Fibroblast of skin of left biceps (primary cell): ENCODE measurements around the gene RAC3.
A peak's percentile ranks its signal among the peaks of the same experiment; 100 is the strongest.

Source experiments
- DNase-seq, 2 experiments: peaks; one replicate each; pipeline ENCODE4 v3.0.0-alpha.2; 2013; ENCODE audit warnings: low read depth in 2 of 2

The RAC3 gene

DNA sequence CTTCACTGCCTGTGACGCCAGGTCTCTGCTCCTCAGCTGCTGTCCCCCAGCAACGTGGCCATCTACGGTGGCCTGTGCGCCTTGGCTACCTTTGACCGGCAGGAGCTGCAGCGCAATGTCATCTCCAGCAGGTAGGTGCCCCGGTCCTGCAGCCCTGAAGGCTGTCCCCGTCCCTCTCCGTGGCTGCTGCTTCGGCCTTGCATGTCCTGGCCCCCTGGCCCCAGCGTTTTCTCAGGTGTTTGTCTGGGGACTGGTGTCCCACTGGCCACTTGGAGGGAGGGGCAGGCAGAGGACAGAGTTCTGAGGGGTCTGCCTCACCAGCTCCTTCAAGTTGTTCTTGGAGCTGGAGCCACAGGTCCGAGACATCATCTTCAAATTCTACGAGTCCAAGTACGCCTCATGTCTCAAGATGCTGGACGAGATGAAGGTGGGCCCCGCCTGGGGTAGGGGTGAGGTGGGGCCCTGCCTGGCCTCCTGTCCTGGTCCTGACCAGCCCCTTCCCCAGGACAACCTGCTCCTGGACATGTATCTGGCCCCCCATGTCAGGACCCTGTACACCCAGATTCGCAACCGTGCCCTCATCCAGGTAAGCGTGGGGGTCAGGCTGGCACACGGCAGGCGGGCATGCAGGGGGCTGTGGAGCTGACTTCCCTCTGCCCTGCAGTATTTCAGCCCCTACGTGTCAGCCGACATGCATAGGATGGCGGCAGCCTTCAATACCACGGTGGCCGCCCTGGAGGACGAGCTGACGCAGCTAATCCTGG lies 24.7 kb downstream of the RAC3 start:
- DNase-seq, result no peak

DNA sequence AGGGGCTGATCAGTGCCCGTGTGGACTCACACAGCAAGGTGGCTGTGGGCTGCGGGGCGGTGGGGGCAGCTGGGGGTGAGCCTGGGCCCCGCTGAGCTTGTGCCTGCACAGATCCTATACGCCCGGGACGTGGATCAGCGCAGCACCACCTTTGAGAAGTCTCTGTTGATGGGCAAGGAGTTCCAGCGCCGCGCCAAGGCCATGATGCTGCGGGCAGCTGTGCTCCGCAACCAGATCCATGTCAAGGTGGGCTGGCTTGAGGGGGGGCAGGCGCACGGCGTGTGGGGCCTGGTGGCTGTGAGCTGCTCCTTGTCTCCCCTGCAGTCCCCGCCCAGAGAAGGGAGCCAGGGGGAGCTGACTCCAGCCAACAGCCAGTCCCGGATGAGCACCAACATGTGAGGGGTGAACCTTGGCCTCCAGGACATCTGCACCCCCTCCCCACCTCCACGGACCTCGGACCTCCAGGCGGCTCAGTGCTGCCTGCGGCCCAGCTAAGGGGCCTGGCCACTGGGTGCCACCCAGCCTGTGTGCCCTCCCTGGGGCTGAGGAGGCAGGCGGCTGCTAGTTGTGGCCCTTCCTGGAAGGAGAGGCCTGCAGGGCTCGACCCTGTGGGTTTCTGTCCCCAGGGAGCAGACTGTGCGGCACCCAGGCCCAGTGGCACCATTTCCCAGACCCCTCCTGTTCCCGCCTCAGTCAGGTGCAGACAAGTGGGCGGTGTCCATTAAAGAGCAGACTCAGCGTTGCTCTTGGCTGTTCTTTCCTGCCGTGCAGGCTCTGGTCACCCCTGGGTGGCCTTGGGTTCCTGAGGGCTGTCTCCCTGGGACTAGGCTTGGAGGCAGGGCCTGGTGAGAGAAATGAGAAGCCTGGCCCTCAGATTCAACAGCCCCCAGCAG lies 25.5 kb downstream of the RAC3 start:
- no peak for DNase-seq

DNA sequence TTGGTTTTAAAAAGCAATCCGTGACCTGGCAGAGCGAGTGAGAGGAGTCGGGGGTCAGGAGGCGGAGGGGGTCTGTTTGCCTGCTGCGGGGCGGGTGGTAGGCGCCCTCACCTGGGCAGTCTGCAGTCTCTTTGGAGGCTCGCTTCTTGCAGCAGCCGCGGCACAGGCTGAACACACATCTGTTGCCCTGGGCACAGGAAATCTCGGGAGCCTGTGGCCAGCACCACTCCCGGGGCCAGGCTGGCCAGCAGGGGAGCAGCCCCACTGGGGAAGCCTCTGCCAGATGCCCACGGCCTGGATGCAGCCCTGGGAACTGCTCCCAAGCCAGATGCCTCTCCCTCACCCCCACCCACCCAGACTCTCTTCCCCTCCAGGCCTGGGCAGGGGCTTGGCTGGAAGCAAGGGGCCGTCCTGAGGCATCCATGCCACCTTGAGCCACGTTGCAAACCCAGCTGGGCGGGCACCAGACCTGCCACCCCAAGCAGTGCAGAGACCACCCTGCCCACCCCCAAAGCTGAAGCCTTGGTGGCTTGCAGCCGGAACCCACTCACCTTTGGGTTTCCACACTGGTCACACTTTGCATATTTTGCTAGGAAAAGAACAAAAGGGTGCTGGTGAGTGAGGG lies 26.9 kb downstream of the RAC3 start:
- no peak for DNase-seq

DNA sequence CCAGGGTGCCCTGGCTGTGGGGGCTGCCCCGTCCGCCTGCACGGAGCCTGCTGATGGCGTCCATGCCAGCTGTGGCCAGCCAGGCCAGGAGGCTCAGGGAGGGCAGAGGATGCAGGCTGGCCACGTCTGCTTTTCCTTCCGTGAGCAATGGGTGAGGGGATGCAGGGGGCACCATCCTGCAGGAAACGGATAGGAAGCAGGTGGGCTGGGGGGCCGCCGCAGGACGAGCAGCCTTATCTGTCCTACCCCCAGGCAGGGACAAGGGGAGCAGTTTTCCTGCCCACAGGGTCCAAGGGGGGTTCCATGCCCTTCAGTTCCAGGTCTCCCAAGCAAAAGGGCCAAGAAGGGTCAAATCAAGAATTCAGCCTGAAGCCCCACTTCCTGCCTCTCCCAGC lies 27.4 kb downstream of the RAC3 start:
- DNase-seq, result no peak

DNA sequence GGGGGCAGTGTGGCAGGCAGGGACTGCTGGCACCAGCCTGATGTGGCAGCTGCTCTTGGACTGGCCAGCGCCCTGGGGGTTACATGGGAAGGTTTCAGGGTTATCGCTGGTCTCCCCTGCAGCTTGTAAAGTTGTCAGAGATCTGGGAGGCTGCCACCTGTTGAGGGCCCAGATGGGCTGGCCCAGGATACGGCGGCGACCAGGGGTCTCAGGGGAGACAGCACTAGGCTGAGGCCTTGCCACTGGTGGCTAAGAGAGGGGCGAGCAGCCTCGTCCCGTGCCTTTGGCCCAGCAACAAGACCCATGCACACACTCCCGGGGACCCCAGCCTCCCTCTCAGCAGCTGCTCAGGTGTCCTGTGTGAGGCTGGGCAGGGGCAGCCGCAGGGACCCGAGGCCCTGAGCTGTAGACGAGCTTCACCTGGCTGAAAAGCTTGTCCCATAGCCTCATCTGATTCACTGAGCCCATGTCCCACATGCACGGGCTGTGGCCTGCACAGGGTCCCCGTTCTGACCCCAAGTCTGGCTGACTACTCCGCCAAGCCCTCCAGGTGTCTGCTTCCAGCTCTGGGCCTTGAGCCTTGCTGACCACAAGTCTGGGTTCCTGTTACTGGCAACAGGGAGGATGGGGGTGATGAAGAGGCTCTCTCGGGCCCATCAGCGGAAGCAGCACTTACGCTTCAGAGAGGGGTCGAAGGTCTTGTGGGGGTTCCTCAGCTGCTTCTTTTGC lies 28.0 kb downstream of the RAC3 start:
- DNase-seq, result no peak

DNA sequence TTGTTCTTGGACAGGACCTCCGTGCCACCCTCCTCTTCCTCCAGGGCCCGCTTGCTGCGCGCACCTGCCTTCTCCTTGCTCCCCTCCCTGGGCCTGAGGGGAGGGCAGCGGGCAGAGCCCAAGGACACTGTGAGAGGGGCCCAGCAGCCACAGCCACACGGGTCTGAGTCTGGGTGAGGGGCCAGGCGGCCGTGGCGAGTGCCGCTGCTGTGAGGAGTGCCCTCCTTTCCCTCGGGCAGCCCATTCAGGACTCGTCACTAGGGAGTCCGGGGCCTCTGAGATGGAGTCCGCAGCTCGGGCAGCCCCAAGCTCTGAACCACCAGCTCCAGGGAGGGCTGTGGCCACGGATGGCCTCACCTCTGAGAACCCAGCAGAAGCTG lies 28.5 kb downstream of the RAC3 start:
- DNase-seq, result no peak

DNA sequence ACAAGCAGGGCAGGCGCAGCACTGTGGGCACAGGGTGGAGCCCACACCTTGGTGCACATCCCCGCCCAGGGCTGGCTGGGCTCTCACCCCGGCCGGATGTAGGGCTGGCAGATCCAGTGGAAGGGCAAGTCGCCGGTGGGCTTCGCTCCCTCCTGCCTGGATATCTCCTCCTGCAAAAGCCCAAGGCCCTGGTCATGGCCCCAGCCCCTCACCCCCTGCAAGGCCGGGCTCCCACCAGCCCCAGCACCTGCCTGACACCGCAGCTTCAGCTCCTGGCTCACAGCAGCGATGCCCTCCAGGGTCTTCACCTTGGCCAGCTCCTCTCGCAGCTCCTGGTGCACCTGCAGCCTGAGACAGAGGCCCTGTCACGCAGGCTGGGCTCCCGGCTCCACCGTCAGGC lies 29.1 kb downstream of the RAC3 start:
- no peak for DNase-seq

DNA sequence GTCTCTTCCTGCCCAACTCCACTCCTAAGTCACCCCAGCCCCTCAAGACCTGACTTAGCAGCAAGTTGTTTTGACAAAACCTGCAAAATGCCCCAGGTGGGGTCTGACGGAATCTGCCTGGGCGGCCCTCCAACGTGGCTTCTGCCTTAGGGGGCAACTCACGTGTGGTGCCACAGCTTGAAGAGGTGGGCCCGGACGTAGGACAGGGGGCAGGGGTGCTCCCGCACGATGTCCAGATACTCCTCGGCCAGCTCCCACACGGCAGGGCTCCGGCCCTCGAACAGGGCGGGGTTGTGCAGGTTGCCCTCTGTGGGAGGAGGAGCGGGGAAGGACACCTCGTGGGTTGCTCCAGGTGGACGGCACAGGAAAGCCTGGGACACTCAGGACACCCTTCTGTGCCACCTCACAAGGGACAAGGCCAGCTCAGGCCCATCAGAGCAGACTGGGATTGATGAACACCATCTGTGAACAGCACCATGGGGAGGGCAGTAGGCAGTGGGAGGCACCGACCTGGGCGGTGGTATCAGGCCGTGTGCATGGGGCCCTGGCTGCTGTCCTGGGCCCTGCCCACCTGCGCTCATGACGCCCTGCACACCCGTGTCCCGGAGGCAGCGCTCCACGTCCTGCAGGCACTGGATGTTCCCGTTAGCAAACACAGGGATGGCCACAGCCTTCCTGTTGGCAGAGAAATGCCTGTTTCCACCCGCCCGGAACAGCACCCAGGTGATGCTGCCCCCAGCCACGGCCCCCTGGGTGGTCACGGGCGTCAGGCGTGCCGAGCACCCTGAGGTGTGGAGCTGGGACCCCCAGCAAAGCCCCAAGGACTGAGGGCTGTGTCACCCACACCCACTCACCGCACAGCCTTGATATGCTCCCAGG lies 29.8 kb downstream of the RAC3 start:
- no peak for DNase-seq

DNA sequence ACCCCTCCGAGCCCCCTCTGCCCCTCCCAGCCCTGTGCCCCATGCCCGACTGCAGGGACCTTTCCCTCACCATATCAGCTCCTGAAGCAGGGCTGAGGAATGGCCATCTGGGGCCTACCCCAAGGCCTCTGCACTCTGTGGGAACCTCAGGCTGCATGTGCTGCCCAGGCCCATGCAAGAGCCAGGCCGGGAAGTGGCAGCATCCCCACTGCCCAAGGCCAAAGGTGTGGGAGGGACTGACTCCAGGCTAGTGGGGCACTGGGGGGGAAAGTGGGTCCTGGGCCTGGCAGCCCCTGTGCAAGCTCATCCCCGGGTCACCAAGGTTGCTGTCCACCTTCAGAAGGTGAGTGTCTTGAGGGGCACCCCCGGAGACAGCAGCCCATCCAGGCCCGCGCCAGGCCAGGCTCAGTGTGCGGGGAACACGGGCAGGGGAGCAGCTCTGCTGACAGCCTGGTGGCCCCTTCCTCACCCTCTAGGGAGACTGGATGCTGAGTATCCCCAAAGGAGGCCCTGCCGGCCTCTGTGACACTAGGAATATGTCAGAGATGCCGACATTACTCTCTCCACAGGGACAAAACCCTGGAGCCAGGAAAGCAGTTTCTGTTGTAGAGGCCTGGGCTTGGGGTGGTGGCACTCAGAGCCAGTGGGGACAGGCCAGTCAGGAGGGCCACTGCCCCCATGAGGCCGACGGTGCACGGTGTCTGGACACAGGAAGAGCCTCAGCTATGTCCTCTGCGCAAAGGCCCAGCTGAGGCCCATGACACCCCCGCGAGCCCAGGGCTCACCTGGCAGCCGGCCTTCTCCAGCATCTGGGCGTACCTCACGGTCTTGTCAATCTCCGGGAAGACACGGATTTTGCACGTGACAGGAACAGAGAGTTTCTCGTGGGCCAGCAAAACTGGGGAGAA lies 30.9 kb downstream of the RAC3 start:
- no peak for DNase-seq

DNA sequence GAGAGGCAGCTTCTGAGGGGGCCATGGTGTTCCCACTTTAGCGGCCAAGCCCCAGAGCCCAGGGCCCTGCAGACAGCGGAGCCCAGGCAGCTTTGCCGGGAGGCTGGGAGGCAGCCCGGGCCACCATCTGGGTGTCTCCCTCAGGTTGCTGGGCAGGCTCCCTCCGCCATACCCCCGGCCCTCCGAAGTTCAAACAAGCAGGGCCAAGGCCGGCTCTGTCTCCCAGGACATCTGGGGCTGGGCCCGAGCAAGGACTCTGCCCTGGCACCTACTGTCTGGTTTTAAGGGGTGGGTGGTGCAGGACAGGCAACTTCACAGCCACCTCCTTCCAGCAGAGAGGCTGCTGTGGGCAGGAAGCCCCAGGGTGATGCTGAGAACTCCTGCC lies 31.5 kb downstream of the RAC3 start:
- DNase-seq, result no peak

DNA sequence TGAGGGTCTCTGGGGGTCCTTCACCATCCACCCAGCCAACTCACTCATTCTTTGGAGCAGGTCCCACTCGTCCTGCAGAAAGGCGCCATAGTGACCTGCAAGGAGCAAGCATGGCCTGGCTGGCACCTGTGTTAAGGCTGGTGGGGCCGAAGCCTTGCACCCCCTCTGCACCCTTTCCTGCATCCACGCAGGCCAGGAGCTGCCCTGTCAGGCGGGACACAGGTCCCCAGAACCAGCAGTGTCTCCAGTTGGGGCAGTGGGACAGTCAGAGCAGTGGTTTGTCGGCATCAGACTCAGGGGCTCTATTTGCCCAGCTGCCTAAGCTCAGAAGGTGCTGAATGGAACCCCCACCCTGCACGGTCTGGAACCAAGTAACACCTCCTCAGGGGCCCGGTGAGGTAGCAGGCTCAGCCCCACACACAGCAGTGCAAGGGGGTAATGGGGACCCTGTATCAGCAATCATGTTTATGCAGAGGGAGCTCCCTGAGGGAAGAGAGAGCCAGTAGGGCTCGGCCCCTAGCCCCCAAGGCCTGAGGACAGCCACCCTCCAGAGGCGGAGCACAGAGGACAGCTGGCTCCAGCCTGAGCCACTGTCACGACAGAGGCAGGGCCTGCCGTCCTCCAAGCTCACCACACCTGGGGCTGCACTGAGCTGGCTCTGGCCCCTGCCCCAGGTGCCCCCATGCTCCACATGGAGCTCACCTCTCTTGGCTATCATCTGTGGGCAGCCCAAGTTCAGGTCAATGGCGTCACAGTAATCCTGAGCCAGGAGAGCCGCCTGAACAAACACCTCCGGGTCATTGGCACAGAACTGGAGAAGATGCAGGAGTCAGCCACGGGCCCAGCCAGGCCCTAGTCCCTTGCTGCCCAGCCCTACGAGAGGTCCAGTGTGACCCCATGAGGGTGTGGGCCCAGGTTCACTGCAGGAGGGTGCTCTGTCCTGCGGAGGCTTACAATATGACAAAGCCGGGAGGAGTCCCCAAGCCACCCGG lies 32.2 kb downstream of the RAC3 start:
- no peak for DNase-seq

DNA sequence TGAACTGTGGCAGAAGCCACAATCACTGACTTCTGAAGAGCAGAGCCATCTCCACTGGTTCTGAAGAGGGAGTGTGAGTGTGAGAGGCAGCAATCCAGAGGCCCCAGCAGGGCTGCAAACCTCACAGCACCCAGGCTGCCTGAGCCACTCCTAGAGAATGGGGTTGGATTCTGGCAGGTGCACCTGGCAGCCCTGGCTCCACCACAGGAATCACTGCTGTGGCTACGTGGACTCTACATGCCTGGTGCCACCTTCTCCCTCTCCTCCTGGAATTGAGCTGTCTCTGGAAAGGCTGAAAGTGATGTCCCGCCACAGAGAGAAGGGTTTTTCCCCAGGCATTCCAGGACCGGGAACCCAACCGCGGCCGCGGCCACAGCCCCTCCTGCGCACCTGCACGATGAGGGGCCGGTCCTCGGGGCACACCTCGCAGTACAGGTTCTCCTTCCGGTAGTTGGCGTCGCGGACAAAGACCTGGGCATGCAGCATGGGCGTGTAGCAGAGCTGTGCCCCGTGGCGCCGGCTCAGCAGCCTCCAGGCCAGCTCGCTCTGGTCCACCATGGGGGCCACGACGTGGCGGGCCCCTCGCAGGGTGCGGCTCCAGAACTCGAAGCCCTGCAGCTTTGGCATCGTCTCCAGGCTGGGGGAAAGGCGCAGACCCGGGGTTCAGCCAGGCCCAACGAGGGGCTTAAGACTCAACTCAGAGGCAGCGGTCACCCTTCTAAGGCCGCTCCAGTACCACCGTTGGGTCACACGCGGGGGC lies 33.1 kb downstream of the RAC3 start:
- DNase-seq, result no peak

DNA sequence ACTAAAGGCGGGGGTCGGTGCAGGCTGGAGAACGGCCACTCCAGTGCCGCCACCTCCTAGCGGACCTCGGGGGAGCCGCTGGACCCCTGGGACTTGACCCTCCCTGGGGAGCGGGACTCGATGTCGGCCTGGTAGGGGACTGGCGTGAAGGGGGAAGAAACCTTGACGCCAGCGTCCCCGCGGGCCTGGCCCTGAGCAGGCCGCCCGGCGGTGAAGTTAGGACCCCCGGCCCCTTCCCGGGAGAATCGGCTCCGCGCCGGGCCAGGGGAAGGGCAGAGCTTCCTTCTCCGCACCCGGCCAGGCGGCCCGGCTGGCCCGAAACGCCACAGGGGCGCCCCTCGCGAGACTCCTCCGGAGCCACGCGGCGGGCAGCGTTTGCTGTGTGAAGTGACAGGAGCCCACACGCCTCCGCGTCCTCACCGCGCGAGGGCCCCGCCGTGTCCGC lies 33.7 kb downstream of the RAC3 start:
- DNase-seq, result no peak

DNA sequence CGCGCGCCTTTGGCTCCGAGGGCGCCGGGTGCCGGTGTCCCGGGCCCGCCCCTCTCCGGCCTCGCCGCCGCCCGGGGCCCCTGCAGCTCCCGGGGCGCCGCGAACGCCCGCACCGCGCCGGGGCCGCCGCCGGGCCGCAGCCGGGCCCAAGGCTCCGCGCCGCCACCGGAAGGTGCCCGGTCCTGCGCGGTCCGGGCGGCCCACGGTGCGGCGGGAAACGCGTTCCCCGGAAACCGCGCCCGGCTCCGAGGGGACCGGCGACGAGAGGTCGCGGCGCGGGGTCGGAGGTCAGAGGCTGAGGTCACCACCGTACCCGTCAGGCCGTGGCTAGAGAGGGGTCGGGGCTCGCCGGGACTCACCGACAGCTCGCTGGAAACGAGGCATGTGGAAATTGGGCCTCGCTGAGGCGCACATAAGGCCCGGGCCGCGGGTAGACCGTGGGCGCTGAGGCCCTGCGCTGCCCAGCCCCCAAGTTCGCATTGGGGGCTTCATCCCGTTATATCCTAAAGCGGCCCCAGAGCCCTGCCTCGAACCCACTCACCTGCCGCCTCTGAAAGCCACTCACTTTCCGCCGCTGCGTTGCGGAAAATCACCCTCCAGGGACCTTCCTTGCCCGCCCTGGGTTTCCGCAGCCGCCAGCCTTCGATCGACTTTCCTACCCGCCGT lies 34.3 kb downstream of the RAC3 start, which contains the start of gene DUS1L:
DUS1L (minus strand) TSS at position 167 of the 666 bp plus-strand sequence. CDS start 745 bp downstream, outside the sequence.
- DNase-seq, result peak; percentile 12 to 15

DNA sequence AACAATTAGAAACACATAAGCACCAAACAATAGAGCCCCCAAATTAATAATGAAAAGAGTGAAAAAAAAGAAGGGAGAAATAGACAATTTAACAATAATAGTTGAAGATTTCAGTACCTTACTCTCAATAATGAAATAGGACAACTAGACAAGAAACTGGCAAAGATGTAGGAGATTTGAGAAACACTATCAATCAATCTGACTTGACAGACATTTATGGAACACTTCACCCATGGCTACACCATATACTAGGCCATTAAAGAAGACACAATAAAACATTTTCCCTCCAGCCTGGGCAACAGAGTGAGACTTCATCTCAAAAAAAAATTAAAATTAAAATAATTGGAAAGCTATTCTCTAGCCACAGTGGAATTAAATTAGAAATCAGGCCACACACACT lies 39.1 kb downstream of the RAC3 start:
- no peak for DNase-seq

DNA sequence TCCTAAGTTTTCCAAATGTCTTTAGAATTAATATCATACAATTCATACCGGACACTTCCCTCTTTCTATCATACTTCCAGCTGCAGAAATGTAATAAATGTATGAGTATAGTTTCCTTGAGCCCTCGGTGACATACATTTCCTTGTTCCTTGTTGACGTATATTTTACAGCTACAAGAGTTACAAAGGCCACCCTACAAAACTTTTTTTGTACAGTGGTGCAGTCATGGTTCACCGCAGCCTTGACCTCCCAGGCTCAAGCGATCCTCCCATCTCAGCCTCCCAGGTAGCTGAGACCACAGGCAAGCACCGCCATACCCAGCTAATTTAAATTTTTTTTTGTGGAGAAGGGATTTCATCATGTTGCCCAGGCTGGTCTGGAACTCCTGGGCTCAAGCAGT lies 41.3 kb downstream of the RAC3 start:
- no peak for DNase-seq

DNA sequence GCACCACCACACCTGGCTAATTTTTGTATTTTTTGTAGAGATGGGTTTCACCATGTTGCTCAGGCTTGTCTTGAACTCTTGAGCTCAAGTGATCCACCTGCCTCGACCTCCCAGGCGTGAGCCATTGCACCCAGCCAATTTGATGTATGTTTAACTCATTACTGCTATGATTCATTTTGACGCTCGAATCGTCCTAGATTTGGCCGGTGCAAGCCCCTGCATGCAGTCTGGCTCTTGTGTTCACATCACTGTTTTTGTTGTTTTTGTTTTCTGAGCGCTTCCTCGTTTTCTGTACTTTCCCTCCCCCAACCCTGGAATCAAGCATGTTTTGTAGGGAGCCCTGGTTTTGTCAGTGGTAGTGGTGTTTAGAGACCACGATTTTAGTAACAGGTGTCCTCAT lies 42.0 kb downstream of the RAC3 start:
- no peak for DNase-seq
